Endothelial cell of umbilical vein (primary cell): ENCODE results near the gene CUX1.

Experiments used
- CTCF ChIP-seq, 2 donors: IDR thresholded peaks; 1 replicate in 1 of 2; 2 replicates in 1 of 2; pipeline ENCODE4 v1.5.1; 2011; ENCODE audit warnings: low read length in 2 of 2, mild to moderate bottlenecking in 2 of 2, moderate library complexity in 2 of 2, control low read depth in 1 of 2, inconsistent platforms in 1 of 2, low read depth in 1 of 2; ENCODE audit not compliant: insufficient read depth in 1 of 2; ENCODE audit errors: extremely low read depth in 1 of 2
- EZH2 ChIP-seq: IDR thresholded peaks from 2 replicates; pipeline ENCODE4 v1.6.1; 2012; ENCODE audit warnings: borderline replicate concordance, low read depth, mild to moderate bottlenecking, moderate library complexity, low read length, inconsistent platforms; ENCODE audit not compliant: severe bottlenecking
- FOS ChIP-seq: IDR thresholded peaks from 2 replicates; pipeline ENCODE4 v1.6.1; 2011; ENCODE audit warnings: mild to moderate bottlenecking, low read length, moderate library complexity, borderline replicate concordance; ENCODE audit not compliant: insufficient read depth
- GATA2 ChIP-seq: IDR thresholded peaks from 2 replicates; pipeline ENCODE4 v1.7.0; 2011; ENCODE audit warnings: low read depth, mild to moderate bottlenecking, moderate library complexity, mixed read lengths, low read length; ENCODE audit not compliant: insufficient read length, insufficient read depth
- JUN ChIP-seq: IDR thresholded peaks from 2 replicates; pipeline ENCODE4 v1.6.1; 2011; ENCODE audit warnings: borderline replicate concordance, low read depth; ENCODE audit not compliant: insufficient read length, insufficient read depth
- MAX ChIP-seq: IDR thresholded peaks from 2 replicates; pipeline ENCODE4 v1.6.1; 2011; ENCODE audit not compliant: insufficient read depth, insufficient read length
- MYC ChIP-seq: IDR thresholded peaks from one replicate; pipeline ENCODE4 v1.6.1; 2011; ENCODE audit warnings: mild to moderate bottlenecking, low read depth, low read length
- POLR2A ChIP-seq: IDR thresholded peaks from 2 replicates; pipeline ENCODE4 v1.6.1; 2012; ENCODE audit warnings: low read depth, mild to moderate bottlenecking, control low read depth, low read length
- POLR2AphosphoS5 ChIP-seq: IDR thresholded peaks from 2 replicates; pipeline ENCODE4 v1.6.1; 2012; ENCODE audit warnings: low read depth, mild to moderate bottlenecking, control low read depth, low read length, moderate library complexity; ENCODE audit not compliant: insufficient read depth

DNA sequence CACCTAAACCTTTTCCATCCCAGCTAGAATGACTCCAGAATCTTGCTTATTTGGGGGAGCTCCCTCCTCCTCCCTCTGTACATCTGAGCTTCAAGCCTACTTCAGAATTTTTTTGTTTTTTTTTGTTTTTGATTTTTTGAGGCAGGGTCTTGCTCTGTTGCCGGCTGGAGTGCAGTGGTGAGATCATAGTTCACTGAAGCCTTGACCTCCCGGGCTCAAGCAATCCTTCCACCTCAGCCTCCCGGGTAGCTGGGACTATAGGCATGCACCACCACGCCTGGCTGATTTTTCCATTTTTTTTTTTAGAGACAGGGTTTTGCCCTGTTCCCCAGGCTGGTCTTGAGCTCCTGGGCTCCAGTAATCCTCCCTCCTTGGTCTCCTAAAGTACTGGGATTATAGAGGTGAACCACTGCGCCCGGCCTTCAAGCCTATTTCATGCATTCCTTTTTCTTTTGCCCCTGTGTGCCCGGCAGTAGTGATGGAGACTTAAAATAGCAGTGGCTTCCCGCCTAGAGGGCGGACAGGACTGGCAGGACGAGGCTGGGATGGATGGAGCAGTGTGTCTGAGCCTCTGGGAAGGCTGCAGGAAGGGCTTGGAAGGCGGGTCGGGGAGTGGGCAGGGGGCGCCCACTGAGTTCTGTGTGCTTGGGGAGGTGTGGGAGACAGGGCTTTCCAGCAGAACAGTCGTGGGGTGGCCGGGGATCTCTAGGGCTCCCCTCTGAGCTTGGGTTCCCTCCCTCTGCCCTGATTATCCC is 8.8 kb downstream of the CUX1 start:
- TF ChIP-seq CTCF (IDR thresholded peaks at IDR 0.05; ENCODE audit: extremely low read depth in 1 of 2, insufficient read depth in 1 of 2, low read depth in 1 of 2, low read length in 2 of 2) (no peak), POLR2A (no peak), JUN (no peak), MAX (no peak), POLR2AphosphoS5 (no peak), MYC (no peak), EZH2 (no peak), FOS (no peak), GATA2 (no peak)
